GM19438 (cell line): ENCODE measurements around the gene TRMT2A.

Experiments
- ATAC-seq: cut with Tn5 transposase; IDR thresholded peaks from one replicate; pipeline ENCODE4 v1.9.1; 2021; ENCODE audit warnings: low read depth; ENCODE audit not compliant: unreplicated experiment

The TRMT2A gene

DNA sequence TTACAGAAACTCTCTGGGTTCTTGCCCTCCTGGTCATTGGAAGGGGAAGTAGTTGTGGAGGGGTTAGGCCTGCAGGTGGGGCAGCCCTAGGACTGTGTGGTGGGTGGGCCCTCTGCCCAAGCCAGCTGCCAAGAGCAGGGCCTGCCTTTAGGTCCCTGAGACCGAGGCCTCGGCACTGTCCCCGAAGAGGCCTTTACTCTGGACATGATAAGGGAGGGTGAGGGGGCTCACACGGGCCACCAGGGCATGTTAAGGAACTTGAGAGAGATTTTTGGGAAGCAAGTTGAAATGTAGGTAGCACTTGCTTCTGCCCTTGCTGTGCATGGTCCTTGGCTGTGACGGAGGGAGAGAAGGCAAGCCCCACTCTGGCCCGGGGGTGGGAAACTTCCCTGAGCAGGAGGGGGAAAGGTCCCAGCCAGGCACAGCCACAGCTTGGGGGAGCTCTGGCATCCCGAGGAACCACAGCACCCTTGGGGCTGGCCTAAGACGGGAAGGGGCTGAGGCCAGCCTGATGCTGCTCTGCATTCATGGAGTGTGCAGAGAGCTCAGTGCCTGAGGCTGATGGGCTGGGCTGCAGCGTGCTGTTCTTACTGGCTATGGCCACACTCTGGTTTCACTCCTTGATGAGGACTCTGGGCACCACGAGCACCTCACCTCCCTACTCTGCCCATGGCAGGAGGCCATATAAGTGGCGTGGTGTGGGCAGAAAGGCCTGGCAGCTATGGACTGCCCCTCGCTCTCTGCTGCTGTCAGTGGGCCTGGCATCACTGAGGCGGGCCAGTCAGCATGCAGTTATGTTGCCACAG lies 8.9 kb downstream of the TRMT2A start:
- ATAC-seq, result no peak

GRCh38 chr22:20107471-20107901 lies 9.5 kb downstream of the TRMT2A start:
- no peak for ATAC-seq

- no peak for ATAC-seq
Measured at GRCh38 chr22:20106849-20107237, 10.2 kb downstream of the TRMT2A start.

DNA sequence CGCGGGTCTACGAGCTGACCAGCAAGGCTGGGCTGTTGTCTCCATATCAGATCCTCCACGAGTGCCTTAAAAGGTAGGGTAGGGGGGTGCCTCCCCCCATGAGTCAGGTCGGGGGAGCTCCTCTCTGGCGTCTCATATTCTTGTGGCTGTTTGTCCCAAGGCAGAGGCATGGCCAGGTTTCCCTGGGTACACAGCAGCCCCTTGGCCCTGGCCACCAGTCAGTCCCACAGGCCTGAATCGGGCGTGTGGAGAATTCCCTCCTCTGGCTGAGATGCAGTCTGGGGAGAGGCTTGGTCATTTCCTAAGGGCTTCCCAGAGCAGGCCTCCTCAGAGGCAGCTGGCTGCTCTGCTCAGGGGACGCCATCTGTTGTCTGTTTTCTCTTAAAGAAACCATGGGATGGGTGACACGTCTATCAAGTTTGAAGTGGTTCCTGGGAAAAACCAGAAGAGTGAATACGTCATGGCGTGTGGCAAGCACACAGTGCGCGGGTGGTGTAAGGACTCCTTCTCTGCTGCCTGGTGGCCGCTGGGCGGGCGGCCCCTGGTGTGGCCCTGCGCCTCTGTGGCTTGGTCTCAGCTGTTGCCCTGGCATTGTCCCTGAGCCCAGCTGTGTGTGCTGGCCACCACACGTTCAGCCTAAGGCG lies 10.7 kb downstream of the TRMT2A start:
- ATAC-seq, result no peak

GRCh38 chr22:20105456-20106204 lies 11.4 kb downstream of the TRMT2A start:
- ATAC-seq, result no peak

DNA sequence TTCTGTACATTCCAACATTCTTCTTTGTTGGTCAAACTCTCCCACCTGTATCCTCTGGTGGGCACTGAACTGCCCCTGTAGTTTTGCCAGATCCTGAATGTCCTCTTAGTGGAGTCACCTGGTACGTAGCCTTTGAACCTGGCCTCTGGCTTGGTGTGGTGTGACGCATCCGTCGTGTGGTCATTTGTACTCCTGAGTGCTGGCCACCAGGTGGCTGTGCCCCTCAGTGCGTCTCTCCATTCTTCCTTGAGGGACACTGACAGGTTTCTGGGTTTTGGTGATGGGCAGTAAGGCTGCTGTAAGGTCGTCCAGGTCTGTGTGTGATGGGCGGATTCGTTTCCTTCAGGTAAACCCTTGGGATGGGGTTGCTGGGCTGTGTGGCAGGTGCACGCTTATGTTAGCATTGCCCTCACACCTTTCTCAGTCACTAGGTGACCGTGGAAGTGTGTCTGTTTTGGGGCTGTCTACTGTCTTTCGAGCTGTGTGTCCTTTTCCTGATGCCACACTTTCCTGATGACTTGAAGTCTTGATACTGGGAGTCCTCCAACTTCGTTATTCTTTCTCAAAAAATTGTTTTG lies 14.7 kb downstream of the TRMT2A start:
- no peak for ATAC-seq

DNA sequence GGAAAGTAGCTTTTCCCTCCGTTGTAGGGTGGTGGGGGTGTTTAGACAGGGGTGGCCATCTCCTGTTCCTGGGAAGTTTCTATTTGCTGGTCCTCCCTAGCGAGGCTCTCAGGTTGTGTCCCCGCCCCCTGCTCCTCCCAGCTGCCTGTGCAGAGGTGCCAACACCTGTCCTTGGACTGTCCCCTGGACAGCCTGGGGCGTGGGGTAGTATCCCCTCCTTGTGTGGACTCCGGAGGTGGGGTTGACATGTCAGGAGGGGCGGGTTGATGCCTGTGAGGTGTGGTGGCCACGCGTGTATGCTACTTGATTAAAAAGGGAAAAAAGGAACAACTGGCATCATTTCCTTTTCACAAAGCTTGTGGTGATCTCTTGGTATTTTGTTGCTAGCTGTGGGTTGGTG lies 15.4 kb downstream of the TRMT2A start:
- no peak for ATAC-seq

DNA sequence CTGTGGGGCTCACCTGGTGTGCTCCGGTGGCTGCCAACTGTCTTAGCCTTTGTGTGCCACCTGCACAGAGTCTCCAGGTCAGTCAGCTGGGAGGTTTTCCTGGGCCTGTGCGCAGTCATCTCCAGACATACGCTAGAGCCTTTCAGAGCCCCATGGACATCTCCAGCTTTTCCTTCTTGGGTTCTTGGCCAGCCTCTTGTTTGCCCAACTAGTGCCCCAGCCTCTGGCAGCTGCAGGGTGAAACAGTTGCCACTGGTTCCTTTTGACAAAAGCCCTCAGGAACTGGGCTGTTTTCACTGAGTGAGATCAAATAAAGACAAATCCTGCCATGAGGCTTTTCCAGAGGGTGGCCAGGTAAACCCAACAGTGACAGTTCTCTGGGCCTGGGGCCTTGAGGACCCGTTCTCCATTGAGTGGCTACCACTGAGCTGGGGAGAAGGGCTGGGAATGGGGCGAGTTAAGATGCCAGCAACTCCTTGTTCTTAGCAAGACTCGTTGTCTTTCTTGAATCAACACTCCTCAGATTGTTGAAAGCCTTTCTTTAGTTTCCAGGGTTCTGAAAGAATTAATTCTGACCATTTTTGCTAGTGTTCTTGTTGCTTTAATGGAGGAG lies 17.8 kb downstream of the TRMT2A start:
- no peak for ATAC-seq

DNA sequence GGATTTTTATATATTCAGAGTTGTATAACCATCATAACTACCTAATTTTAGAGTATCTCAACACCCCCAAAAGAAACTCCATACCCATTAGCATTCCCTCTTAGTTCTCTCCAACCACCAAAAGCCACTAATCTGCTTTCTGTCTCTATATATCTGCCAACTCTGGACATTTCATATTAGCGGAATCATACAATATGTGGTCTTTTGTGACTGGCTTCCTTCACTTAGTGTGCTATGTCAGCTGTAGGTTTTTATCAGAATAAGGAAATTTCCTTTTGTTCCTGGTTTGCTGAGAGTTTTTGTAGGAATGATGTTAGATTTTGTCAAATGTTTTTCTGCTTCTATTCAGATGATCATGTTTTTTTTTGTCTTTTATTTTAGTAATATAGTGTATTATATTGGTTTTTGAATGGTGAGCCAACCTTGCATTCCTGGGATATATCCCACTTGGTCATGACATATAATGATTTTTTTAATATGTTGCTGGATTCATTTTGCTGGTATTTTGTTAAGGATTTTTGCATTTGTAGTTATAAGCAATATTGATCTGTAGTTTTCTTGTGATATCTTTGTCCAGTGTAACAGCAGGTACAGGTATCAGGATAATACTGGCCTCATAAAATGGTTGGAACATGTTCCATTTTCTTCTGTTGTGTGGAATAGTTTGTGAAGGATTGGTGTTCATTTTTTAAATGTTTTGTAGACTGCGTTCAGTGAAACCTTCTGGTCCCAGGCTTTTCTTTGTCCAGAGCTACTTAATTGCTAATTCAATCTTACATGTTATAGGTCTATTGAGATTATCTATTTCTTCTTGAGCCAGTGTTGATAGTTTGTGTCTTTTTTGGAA lies 20.2 kb downstream of the TRMT2A start:
- ATAC-seq, result no peak

DNA sequence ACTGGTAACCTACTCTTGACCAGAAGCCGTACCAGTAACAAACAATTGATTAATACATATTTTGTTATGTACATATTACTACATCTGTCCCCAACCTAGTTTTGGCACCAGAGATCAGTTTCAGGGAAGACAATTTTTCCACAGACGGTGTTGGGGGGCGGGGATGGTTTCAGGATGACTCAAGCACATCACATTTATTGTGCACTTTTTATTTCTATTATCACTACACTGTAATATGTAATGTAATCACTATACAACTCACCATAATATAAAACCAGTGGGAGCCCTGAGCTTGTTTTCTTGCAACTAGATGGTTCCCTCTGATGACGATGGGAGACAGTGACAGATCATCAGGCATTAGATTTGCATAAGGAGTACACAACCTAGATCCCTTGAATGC lies 21.5 kb downstream of the TRMT2A start:
- ATAC-seq, result no peak

DNA sequence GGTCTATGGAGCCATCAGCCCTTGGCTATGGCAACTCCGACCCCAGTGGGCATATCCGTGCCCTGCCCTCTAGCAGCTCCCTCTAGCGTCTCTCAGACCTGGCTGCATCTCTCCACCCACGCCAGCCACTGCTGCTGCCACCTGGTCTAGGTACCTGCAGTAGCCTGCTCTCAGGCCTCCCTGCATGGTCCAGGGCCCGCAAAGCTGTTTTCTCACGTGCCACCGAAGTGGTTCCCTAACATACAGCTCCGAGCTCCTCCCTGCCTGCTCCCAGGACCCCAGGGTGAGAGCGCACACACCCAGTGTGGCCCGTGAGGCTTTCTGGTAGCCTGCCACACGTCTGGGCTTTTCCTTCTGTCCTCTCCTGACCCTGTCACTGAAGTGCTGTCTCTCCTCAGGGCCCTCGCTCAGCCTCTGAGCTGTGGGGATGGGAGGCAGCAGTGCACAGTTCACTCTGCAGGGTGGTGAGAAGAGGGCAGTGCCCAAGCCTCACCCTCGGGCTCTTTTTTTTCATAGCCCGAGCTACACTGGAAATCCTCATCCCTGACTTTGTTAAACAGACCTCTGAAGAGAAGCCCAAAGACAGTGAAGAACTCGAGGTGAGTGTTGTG lies 22.7 kb downstream of the TRMT2A start:
- no peak for ATAC-seq

- ATAC-seq, result no peak
Measured at GRCh38 chr22:20093418-20094196, 23.4 kb downstream of the TRMT2A start.

- no peak for ATAC-seq
Measured at GRCh38 chr22:20092477-20092854, 24.6 kb downstream of the TRMT2A start.

GRCh38 chr22:20091690-20092476 lies 25.1 kb downstream of the TRMT2A start:
- no peak for ATAC-seq

- no peak for ATAC-seq
Measured at GRCh38 chr22:20090730-20091240, 26.2 kb downstream of the TRMT2A start.

GRCh38 chr22:20089977-20090729 lies 26.9 kb downstream of the TRMT2A start:
- no peak for ATAC-seq
